ACHN (cell line): Measurements from ENCODE around the gene MYO1G.

Experiments used
- DNase-seq: peaks from one replicate; pipeline ENCODE4 v3.0.0-alpha.2; 2015
- in situ Hi-C: cut with HindIII; loops from 2 replicates; pipeline ENCODE4 v1.10.0; 2017; ENCODE audit warnings: low sequenced_read_pairs, low pct_ligation_motif_present, low pct_unique_long_range_greater_than_20kb

The MYO1G gene

DNA sequence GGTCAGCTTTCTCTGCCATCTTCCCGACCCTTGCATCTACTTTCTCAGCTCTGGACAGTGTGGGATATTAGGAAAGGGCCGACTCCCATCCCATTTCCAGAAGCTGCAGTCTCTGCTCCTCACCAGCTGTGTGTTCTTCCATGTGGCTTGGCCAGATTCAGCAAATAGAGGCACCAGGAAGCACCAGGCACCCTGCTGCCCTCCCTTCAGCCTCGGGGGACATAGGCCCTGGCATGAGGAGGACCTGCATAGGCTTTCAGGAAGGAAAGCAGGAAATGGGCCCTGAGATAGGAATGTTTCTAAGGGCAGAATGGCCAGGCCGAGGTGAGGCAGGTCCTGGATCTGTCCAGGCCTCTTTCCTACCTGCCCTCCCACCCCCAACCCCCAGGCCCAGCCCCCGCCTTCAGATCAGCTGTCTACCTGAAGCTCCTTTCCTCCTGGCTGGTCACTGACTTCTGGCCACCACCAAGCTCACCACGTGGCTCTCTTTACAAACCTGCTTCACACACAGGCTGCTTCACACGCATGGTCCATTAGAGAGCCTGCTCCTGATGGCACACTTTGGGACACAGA, 66.0 kb downstream of the MYO1G start:
- in situ Hi-C loops = no loop called here
- DNase-seq = no peak
